AG09309 (cell line): ENCODE measurements around the gene FLOT2.
A peak's percentile ranks its signal among the peaks of the same experiment; 100 is the strongest.
"Not testable (repeated sequence)": the region's sequence is repeated elsewhere in the genome, so short reads cannot be mapped to it uniquely, and the experiment has no call there.

ENCODE experiments used
- DNase-seq: peaks from one replicate; pipeline ENCODE4 v3.0.0-alpha.2; 2010; ENCODE audit warnings: low read depth
- H3K4me3 ChIP-seq: 2 replicates; pipeline ENCODE4 v1.5.1; 2011; ENCODE audit warnings: mild to moderate bottlenecking, low read depth, low read length, moderate library complexity; ENCODE audit not compliant: control insufficient read depth
- TF ChIP-seq, protein P1 (sequence below): IDR thresholded peaks from 2 replicates; pipeline ENCODE4 v1.5.1; 2011; ENCODE audit warnings: mild to moderate bottlenecking, low read depth, low read length, inconsistent platforms; ENCODE audit not compliant: insufficient read depth, control insufficient read depth; ENCODE audit errors: missing control alignments

Gene FLOT2

DNA sequence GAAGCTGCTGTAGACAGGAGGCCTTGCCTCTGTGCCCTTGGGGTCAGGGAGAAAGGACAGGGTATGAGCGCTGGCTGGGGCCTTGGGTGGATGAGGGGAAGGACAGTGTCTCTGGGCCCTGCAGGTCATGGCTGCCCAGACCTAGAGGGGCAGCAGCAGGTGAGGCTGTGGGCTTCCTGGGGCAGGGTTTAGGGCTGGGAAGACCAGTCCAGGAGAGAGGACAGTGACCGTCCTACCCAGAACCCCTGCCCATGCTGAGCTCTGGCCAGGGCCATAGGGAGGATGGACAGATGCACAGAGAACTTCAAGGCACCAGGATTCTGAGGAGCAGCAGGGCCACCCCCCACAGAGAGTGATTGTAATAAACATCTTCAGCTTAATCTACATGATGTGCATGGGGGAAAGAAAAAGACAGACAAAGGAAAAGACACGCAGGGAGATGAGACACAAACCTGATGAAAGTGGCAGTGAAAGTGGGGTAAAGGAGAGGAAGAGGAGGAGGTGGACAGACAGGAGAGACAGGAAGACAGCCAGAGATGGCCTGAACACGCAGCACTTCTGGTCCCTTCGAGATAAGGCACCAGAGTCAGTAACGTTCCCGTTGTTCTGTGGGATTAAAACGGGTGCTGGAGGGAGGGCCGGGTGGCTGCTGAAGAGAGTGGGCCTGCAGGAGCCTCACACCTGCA, 17.5 kb downstream of the FLOT2 start:
- TF ChIP-seq, protein P1, sequence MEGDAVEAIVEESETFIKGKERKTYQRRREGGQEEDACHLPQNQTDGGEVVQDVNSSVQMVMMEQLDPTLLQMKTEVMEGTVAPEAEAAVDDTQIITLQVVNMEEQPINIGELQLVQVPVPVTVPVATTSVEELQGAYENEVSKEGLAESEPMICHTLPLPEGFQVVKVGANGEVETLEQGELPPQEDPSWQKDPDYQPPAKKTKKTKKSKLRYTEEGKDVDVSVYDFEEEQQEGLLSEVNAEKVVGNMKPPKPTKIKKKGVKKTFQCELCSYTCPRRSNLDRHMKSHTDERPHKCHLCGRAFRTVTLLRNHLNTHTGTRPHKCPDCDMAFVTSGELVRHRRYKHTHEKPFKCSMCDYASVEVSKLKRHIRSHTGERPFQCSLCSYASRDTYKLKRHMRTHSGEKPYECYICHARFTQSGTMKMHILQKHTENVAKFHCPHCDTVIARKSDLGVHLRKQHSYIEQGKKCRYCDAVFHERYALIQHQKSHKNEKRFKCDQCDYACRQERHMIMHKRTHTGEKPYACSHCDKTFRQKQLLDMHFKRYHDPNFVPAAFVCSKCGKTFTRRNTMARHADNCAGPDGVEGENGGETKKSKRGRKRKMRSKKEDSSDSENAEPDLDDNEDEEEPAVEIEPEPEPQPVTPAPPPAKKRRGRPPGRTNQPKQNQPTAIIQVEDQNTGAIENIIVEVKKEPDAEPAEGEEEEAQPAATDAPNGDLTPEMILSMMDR: no peak
- H3K4me3 ChIP-seq: no peak overlapping the region
- DNase-seq: no peak

DNA sequence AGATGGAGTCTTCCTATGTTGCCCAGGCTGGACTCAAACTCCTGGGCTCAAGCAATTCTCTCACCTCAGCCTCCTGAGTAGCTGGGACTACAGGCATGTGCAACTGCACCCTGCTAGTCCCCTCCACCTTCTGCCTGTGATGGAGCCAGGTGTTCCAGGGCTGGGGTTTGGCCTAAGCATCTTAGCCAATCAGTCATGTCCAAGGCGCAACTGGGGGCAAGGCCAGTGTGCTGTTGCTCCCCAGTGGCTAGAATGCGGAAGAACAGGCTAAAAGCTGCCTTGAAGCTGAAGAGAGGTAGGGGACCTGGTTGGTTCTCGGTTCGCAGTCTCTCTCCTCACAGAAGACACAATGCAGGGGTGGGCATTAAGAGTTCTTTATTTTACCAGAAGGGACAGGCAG, 18.6 kb downstream of the FLOT2 start:
- TF ChIP-seq, protein P1: peak; percentile 48
- H3K4me3 ChIP-seq: no peak overlapping the region
- no peak for DNase-seq

DNA sequence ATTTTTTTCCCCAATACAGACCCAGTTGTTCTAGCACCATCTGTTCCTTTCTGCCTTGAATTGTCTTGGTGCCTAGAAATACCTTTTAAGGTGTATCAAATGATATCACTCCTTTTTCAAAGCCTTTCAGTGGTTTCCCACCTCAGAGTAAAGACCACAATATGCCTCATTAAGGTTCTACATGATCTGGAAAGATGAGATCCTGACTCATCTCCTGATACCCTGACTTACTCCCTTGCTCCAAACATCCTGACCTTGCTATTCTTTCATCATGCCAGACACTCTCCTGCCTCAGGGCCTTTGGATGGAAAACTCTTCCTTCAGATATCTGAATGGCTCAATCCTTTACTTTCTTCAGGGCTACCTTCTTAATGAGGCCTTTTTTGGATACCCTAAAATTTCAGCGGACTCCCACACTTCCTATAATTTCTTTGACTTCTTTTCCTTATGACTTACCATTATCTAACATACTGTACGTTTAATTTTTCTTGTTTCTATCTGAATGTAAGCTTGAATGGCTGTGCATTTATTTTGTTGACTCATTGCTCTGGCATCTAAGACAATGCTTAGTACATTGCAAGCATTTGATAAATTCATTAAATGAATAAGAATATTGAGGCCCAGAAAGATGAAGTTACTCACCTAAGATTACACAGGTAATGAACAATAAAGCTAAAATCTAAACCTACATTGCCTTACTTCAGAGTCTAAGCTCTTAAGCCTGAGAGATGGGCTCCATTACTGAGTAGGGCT, 19.2 kb downstream of the FLOT2 start:
- no peak overlapping the region for H3K4me3 ChIP-seq
- no peak for DNase-seq
- TF ChIP-seq, protein P1: no peak

DNA sequence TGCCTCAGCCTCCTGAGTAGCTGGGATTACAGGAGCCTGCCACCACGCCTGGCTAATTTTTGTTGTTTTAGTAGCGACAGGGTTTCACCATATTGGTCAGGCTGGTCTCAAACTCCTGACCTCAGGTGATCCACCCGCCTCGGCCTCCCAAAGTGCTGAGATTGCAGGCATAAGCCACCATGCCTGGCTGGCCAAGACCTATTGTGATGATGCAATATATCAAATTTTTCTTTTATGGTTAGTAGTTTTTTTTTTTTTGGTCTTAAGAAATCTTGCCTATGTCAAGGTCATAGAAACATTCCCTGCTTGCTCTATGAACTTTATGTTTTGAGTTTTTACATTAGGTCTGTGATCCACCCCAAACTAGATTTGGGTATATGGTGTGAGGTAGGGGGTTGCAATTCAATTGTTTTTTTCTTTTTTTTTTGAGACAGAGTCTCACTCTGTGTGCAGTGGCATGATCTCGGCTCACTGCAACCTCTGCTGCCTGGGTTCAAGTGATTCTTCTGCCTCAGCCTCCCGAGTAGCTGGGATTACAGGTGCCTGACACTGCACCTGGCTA, 20.3 kb downstream of the FLOT2 start:
- H3K4me3 ChIP-seq: not testable (repeated sequence)

DNA sequence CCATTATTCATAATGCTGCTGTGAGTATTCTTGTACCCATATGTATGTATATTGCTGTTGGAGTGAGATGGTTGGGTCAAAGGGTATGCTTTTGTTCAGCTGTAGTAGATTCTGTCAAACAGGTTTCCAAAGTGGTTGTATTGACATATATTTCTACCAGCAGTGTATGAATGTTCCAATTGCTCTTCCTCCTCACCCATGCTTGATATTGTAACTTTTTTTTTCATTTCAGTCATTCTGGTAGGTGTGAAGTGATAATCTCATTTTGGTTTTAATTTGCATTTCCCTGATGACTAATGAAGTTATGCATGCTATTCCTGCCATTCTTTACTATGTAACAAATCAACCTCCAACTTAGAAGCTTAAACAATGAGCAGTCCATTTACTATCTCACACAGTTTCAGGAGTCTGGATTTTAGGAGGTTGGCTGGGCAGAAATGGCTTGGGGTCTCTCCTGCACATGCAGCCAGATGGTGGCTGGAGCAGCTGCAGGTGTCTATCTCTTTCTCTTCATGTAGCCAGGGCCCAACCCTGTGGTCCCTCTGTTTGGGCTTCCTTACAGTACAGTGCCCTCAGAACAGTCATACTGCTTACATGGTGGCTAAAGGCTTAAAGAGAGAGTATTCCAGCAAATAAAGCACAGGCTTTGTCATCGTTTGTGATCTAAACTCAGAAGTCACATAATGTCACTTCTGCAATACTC, 21.5 kb downstream of the FLOT2 start:
- TF ChIP-seq, protein P1: no peak
- H3K4me3 ChIP-seq: no peak overlapping the region
- no peak for DNase-seq

More for the DNA sequence above, 20.3 kb downstream of the FLOT2 start:
- DNase-seq: not testable (repeated sequence)

DNA sequence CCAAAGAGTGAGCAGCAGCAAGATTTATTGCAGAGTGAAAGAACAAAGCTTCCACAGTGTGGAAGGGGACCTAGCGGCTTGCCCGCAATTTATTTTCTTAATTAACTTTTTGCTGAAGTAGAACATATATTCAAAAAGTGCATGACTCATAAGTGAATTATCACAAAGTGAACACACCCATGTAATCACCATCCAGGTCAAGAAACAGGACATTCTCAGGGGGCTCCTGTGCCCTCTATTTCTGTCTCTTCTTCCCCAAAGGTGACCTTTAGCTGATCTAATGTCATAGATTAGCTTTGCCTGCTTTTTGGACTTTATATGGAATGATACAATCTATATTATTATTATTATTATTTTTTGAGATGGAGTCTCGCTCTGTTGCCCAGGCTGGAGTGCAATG, 22.8 kb downstream of the FLOT2 start:
- DNase-seq: no peak
- TF ChIP-seq, protein P1: no peak
- H3K4me3 ChIP-seq: no peak overlapping the region
